Endometrial microvascular endothelial cells (primary cell): ENCODE data around the gene ABTB1. TPM values are rescaled to one million over a fixed set of nuclear protein-coding genes. Genes with fewer than 3 reads are reported as not detected.
"Not testable (repeated sequence)": the region's sequence is repeated elsewhere in the genome, so short reads cannot be mapped to it uniquely, and the experiment has no call there.

Experiments used
- in situ Hi-C: cut with HindIII; loops from 2 replicates; pipeline ENCODE4 v1.10.0; 2017; ENCODE audit warnings: low sequenced_read_pairs, low pct_unique_long_range_greater_than_20kb; ENCODE audit errors: inconsistent ontology term
- total RNA-seq: library from RNA; depleted of rRNA; stranded (reverse); fragments of >200 nt; gene quantifications from one replicate; pipeline ENCODE4 v1.2.3, GENCODE V29; 2015; ENCODE audit errors: inconsistent ontology term

Gene ABTB1
- total RNA-seq, 1 donor from 2014 or later, result 6.4 TPM

DNA sequence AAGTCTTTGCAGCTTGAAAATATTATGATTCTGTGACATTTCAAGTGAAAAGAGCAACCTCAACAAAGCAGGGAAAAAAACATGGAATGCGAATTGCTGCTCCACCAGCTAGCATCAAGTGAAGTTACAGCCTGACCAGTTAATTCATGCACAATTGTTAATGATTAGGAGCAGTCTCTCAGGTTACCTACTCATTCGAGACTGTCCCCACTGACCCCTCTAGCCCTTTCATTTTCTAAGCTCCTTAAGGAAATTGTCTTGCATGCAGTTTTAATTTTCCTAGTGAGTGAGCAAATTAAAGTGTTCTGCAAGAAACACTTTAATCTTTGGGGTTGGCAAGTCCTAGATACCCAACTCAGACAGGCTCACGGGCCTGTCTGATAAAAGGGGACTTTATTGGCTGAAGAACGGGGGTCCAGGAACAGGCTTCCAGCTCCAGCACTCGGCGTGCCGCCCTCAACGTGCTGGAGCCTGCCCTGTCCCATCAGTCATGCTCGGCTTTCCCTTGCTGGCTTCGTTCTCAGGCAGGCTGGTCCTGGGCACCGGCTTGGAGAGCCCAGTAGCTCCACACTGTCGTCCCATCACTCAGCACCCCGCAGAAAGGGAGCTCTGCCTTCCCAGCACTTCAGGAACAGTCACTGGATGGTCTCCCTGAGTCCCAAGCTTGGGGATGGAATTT, 25.4 kb upstream of the ABTB1 start:
- in situ Hi-C loops, result no loop called here

DNA sequence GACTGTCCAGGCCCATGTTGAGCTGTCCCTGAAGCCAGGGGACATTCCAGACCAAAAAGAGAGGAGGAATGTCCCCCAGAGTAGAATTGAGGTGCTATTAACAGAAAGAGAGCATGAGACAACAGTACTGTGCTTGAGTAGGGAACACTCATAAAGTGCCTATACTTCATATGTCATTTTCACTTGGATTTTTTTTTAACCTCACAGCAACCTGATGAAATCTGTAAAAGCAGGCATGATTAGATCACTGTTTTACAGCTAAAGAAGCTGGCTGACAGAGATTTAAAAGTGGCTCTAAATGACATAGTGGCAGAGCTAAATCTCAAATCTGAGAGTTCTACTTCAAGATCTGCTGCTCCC, 24.9 kb upstream of the ABTB1 start:
- in situ Hi-C loops, result no loop called here

DNA sequence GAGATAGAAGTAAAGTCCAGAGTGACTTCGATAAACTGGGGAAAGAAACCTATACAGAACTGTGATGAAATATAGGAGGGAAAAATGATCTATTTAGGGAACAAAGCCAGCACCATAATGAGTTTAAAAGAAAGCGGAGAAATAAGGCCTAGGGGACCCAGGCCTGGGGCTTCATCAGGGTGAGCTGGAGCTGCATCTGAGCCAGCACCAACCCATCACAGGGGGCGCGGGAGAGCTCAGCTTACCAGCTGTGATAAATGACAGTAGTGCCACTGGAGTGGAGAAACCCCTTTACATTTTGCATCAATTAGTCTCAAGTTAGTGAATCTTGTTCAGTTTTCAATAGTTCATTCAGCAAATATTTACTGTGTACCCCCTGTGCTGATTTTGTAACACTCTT, 22.5 kb upstream of the ABTB1 start:
- in situ Hi-C loops, result no loop called here

DNA sequence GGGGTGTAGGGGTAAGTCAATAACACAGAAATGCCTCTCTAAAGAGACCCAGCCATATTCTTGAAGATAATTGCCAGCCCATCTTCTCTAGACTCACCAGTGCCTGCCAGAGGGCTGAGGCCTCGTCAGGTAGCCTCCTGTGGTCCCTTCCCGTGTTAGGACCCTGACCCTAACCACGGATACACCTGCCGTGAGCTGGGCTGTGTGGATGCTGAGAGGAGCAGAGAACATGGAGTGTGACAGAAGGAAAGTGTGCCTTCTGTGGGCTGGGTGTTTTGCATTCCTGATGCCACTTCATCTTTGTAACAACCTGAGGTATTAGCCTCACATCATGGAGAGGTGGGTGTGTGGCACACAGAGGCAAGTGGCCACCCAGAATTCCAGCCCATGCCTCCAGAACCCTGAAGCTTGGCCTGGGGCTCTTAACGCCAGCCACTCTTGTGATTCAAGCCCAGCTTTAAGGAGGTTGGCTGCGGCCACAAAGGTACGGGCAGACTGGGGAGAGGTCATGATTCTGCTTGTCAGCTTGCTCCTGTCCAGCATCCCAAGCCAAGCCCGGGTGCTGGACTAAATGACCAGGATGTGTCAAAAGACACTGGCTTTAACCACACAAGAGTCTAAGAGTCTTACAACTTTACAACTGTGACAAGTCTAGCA, 21.1 kb upstream of the ABTB1 start:
- in situ Hi-C loops, result no loop called here

DNA sequence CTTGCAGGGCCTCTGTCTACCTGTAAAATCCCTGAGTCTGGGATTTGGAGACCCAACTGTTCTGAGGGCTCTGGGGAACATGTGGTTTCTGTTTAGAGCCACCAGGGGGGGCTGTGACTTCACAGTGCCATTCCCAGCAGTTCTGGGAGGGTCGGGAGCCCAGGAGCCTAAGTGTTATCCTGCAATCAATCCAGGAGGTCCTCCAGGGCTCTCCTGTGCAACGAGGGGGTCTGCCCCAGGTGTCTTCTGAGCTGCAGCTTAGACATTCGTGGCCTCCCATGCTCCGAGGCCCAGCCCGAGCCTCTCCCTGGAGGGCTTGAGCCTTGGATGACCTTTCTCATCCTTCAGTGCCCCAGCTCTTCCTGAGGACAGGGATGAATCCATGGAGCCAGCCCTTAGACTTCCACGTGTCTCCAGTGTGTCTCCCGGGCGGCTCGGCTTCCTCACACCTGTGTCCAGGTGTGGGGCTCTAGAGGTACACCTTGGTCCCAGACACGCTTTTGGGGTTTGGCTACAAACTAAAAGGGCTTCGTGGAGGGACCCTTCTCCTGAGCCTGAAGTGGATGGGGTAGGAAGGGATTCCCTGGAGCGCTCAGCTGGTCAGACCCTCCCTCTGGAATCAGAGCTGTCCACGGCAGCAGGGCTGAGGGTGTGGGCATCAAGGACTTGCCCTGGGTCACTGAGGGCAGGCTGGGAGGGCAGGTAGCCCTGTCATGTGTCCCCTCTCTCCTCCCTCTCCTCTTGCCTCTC, 20.3 kb upstream of the ABTB1 start:
- in situ Hi-C loops, result no loop called here

DNA sequence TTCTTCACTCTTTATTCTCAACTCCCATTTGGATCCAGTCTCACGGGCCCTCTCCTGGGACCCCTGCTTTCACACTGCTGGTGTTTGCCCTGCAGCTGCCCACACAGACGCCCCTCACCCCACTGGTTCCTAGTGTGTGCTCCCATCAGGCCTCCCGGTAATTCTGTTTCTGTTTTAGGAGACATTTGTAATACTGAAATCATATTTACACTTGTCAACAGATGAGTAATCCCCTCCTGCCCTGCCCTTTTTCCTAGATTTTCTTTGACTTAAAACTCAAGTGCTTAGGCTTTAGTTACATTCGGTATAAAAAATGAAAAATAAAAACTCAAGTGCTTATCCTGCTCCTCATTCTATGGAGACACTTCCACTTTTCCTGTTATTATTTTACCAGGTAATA, 18.4 kb upstream of the ABTB1 start:
- in situ Hi-C loops, result no loop called here

DNA sequence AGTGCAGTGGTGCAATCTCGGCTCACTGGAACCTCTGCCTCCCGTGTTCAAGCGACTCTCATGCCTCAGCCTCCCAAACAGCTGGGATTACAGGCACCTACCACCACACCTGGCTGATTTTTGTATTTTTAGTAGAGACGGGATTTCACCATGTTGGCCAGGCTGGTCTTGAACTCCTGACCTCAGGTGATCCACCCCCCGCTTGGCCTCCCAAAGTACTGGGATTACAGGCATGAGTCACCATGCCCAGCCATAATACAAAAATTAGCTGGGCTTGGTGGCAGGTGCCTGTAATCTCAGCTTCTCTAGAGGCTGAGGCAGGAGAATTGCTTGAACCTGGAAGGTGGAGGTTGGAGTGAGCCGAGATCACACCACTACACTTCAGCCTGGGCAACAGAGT, 17.8 kb upstream of the ABTB1 start:
- in situ Hi-C loops, result not testable (repeated sequence)

DNA sequence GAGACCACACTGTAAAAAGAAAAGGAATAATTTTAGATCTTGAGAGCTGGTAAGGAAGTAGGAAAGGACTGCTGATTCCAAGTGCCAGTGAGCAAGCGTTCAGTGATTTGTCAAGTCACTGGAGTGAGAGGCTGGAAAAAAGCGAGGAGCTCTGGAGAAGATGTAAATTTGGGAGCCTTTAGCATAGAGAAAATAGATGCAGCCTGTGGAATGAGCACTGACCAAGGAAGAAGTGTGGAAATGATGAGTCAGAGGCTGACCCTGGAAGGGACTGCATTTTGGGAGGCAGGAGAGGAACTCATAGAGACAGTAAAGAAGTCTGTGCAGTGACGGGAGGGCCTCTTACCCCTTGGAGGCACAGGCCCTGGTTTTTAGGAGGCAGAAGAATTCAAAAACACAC, 17.1 kb upstream of the ABTB1 start:
- in situ Hi-C loops, result no loop called here

DNA sequence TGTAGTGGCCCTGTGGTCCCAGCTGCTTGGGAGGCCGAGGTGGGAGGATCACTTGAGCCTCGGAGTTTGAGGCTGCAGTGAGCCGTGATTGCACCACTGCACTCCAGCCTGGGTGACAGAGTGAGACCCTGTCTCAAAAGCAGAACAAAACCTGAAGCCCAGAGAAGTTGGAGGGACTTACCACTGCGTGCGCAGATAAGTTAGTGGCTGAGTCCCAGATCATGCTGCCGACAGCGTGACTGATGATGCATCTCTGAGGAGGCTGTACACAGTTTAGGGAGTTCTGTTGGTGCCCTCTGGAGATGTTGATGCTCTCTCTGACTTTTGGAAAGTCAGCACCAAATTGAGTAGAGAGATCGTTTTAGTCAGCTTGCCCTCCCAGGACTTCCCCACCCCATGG, 15.8 kb upstream of the ABTB1 start:
- in situ Hi-C loops, result no loop called here

DNA sequence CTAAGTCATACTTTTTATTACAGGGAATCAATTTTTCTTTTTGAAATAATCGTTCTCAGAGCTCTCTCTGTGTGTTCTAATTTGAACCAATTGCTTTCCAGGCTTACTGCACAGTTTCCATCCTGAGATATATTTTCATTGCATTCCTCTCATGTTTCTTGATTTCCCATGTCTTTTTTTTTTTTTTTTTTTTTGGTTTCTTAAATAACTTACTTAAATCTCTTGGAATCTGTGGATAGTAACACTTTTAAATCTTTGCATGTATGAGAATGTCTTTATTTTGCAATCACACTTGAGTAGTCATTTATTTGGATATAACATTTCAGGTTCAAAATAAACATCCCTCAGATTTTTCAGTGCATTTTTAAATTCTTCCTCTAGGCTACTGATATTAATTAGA, 14.5 kb upstream of the ABTB1 start:
- in situ Hi-C loops, result no loop called here

DNA sequence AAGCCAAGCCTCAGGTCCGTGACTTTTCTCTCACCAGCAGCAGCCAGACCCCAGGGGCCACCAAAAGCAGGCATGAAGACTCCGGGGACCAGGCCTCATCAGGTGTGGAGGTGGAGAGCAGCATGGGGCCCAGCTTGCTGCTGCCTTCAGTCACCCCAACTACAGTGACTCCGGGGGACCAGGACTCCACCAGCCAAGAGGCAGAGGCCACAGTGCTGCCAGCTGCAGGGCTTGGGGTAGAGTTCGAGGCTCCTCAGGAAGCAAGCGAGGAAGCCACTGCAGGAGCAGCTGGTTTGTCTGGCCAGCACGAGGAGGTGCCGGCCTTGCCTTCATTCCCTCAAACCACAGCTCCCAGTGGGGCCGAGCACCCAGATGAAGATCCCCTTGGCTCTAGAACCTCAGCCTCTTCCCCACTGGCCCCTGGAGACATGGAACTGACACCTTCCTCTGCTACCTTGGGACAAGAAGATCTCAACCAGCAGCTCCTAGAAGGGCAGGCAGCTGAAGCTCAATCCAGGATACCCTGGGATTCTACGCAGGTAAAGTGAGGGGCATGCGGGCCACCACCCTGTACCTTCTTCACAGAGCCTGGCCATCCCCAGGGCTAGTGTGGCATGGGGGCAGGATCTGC, 12.0 kb upstream of the ABTB1 start:
- in situ Hi-C loops, result no loop called here

DNA sequence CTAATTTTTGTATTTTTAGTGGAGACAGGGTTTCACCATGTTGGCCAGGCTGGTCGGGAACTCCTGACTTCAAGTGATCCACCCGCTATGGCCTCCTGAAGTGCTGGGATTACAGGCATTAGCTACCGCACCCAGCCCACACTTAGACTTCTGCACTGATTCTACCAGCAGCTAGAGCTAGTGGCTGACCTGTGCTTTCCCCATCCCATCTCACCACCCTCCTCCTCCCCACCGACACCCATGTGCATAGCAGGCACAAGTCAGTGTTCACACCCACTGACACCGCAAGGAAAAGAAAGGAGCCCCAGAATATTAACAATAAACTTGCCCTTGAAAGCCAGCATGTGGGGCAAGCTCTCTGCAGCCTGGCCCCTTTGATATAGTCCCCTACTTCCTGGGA, 11.2 kb upstream of the ABTB1 start:
- in situ Hi-C loops, result no loop called here

DNA sequence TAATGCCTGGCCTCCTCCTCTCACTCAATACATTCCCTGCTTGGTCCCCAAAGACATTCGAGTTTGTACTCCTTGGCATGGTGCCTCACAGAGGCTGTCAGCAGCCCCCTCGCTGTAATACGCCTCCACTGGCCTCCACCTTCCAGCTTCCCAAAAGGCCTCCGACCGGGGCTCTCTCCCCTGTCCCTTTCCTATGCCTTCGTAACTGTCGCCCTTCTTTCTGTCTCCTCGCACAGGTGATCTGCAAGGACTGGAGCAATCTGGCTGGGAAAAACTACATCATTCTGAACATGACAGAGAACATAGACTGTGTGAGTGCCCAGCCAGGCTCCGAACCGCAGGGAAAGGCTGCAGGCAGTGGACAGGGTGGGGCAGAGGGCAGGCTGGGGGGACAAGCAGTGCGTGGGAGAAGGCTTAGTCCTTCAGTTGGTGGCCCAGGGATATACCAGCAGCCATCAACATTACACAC, 10.7 kb upstream of the ABTB1 start:
- in situ Hi-C loops, result no loop called here

DNA sequence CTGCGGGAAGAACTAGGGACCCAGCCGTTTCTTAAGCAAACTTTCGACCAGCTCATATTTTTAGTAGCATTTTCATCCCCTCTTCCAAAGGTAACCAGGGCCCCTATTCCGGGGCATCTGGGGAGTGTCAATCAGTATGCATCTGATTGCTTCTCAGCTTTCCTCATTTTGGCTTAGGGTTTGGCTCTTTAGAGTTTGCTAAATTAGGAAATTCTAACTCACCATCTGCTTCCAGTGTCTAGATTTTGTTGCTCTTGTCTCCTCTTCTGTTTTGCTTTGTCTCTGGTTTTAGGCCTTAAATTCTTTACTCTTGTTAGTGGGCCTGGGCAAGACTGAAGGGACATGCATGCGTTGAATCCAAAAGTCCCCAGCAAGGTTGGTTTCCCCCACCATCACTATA, 9.6 kb upstream of the ABTB1 start:
- in situ Hi-C loops, result no loop called here

DNA sequence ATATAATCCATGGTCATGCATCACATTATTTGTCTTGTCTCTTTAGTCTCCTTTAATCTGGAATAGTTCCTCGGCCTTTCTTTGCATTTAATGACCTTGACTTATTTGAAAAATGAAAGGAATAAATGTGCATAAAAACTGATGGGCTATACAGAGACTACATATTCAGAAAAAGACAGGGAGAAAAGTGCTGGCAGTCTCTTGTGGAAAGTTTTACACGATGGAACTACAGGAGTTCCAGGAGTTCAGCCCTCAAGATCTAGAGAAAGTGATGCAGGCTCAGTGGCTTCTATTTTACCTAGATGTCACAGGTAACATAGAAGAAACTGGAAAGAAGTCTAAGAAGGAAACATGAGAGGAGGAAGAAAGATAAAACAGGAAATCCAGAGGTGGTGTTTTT, 7.6 kb upstream of the ABTB1 start:
- in situ Hi-C loops, result no loop called here

DNA sequence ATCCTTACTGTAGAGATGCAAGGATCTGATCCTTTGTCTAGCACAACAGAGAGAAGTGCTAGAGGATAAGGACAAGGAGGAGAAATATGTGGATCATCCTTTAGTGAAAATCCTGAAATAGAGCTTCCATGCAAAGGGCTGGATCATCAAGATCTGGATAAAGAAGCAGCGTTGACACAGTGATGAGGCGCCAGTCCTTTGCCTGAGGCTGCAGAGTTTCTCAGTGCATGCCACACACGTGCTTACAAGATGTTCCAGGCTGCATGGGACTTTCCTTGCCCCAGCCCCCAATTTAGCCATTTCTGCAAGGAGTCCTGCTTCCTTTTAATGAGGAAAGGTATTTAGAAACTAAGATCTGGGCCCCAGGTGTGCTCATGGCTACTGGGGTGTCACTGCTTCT, 7.2 kb upstream of the ABTB1 start:
- in situ Hi-C loops, result no loop called here

DNA sequence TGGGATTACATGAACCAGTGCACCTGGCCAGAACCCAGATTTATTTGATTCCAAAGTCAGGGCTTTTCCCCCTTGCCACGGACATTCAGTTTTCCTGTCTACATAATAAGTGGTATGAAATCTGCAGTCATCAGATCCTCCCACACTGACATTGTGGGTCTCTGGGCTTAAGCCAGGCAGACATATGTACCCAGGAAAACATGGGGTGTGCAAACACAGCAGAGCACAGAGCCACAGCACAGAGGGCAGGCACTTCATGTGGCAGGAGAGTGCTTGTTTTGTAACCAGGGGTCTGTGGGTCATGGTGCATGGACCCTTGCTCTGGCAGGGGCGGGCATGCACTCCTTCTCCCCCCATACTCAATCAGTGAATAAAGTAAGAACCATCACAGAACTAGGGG, 6.1 kb upstream of the ABTB1 start:
- in situ Hi-C loops, result no loop called here

DNA sequence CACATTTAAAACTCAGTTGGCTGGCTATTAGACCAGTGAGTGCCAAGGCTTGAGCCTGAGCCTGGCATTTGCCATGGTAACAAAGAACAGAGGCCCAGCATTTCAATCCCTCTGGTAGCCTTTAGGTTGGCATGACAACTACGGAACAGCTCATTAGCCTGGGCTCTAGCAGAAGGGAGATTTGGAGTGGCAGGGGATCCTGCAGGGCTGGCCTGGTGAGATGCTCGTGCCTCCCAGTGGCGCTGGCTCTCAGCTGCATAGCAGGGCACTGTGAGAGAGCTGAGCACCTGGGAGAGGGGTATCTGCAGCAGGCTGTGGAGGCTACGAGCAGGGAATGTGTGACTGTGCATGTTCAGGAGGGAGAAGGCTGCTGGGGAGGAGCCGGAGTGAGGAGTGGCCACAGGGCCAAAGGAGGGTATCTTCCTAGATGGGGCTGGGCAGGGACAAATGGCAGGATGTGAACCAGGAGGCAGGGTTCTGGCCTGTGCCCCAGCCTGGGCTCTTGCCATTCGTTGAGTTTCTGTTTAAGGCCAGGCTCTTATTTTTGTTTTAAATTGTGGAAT, 5.6 kb upstream of the ABTB1 start:
- in situ Hi-C loops, result no loop called here

DNA sequence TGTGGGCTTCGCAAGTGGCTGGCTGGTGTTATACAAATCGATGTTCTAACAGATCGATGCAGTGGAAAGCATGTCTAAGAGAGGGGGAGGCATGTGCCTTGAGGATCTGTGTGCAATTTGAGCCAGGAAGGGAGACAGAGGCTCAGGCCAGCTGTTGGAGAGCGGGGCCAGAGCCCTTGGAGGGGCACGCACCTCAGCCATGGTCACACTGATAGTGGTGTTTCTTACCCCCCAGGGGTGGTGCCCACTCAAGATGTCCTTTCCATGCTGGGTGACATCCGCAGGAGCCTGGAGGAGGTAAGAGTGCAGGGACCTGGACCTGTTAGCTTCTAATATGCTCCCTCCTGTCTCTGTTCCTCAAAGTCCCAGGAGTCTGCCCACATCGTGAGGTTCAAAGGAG, 3.8 kb upstream of the ABTB1 start:
- in situ Hi-C loops, result no loop called here
